ENCODE data around the gene ACADSB. TPM values are rescaled to one million over a fixed set of nuclear protein-coding genes. Genes with fewer than 3 reads are reported as not detected.

ACADSB gene
- total RNA-seq, 1 donor from 2014 or later, result 27.1 TPM

DNA sequence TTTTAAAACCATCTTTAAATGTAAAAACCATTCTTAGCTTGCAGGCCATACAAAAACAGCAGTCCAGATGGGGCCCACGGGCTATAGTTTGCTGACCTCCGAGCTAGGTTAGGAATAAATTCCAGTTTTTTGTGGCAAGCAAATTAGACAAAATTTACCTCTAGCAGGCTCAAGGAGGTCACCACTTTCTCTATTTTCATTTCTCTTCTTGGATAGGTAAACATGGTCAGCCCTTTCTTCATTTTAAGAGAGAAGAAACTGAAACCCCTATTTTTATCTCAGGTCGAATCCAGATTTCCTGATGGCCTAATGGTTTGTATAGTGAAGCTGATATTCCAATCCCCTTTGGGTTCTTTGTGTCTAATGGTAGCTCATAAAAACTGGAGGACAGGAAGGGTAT, 10.9 kb upstream of the ACADSB start:
- H3K4me3 ChIP-seq, result no peak overlapping the region
- TF ChIP-seq, protein P1, sequence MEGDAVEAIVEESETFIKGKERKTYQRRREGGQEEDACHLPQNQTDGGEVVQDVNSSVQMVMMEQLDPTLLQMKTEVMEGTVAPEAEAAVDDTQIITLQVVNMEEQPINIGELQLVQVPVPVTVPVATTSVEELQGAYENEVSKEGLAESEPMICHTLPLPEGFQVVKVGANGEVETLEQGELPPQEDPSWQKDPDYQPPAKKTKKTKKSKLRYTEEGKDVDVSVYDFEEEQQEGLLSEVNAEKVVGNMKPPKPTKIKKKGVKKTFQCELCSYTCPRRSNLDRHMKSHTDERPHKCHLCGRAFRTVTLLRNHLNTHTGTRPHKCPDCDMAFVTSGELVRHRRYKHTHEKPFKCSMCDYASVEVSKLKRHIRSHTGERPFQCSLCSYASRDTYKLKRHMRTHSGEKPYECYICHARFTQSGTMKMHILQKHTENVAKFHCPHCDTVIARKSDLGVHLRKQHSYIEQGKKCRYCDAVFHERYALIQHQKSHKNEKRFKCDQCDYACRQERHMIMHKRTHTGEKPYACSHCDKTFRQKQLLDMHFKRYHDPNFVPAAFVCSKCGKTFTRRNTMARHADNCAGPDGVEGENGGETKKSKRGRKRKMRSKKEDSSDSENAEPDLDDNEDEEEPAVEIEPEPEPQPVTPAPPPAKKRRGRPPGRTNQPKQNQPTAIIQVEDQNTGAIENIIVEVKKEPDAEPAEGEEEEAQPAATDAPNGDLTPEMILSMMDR (IDR thresholded peaks at IDR 0.05), result no peak
- H3K36me3 ChIP-seq, result peaks cover 59% of the 10 kb centered on the region
- DNase-seq (no peak), ATAC-seq (no peak)
- H3K27ac ChIP-seq, result no peak overlapping the region
- no peaks in the 10 kb centered on the region for H3K9me3 ChIP-seq
- peaks cover 7% of the 10 kb centered on the region for H3K4me1 ChIP-seq
- no peaks in the 10 kb centered on the region for H3K27me3 ChIP-seq
- intact Hi-C loops (cut with DNase I), result no loop called here

GRCh38 chr10:122998360-122998917, 10.4 kb upstream of the ACADSB start:
- H3K4me1 ChIP-seq, result peaks cover 7% of the 10 kb centered on the region
- peaks cover 55% of the 10 kb centered on the region for H3K36me3 ChIP-seq
- TF ChIP-seq, protein P1 (IDR thresholded peaks at IDR 0.05), result no peak
- intact Hi-C loops (cut with DNase I), result no loop called here
- H3K27me3 ChIP-seq, result no peaks in the 10 kb centered on the region
- H3K9me3 ChIP-seq, result no peaks in the 10 kb centered on the region
- no peak overlapping the region for H3K27ac ChIP-seq
- ATAC-seq (no peak), DNase-seq (no peak)
- H3K4me3 ChIP-seq, result no peak overlapping the region

DNA sequence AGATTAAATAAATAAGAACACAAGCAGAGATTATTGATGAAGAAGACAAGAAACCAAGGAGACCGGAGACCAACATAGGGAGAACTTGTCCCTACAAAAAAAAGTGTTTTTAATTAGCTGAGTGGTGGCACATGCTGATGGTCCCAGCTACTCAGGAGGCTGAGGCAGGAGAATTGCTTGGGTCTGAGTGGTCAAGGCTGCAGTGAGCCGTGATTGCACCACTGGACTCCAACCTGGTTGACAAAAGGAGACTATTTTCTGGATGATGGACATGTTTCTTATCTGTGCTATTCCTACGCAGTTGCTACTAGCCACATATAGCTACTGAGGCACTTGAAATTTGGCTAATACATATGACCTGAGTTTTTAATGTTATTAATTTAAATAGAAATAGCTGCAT, 9.9 kb upstream of the ACADSB start:
- Histone ChIP-seq H3K4me1 (peaks cover 7% of the 10 kb centered on the region), H3K36me3 (peaks cover 50% of the 10 kb centered on the region), H3K4me3 (no peak overlapping the region), H3K27ac (no peak overlapping the region), H3K27me3 (no peaks in the 10 kb centered on the region), H3K9me3 (no peaks in the 10 kb centered on the region)
- TF ChIP-seq, protein P1 (IDR thresholded peaks at IDR 0.05), result no peak
- no peak for DNase-seq
- no peak for ATAC-seq
- intact Hi-C loops (cut with DNase I), result no loop called here

- no peak for ATAC-seq
- Histone ChIP-seq H3K4me3 (no peak overlapping the region), H3K36me3 (peaks cover 45% of the 10 kb centered on the region), H3K27me3 (no peaks in the 10 kb centered on the region), H3K9me3 (no peaks in the 10 kb centered on the region), H3K4me1 (peaks cover 7% of the 10 kb centered on the region), H3K27ac (no peak overlapping the region)
- no peak for DNase-seq
- TF ChIP-seq, protein P1 (IDR thresholded peaks at IDR 0.05), result no peak
- intact Hi-C loops (cut with DNase I), result no loop called here
Measured at GRCh38 chr10:122999347-122999746, 9.5 kb upstream of the ACADSB start.

DNA sequence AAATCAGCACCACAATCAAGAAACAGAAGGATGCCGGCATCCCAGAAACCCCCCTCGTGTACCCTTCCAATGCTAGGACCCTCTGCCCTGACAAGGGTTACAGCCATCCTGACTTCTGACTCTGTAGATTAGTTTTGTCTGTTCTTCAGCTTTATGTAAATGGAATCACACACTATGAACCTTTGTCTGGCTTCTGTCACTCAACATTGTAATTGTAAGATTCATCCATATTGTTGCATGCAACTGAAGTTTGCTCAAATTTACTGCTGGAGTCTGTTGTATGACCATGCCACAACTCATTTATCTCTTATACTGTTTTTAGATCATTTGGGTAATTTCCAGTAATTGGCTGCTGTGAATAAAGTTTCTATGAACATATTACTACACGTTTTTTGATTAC, 8.7 kb upstream of the ACADSB start:
- Histone ChIP-seq H3K27ac (no peak overlapping the region), H3K4me3 (no peak overlapping the region), H3K36me3 (peaks cover 37% of the 10 kb centered on the region), H3K9me3 (no peaks in the 10 kb centered on the region), H3K27me3 (no peaks in the 10 kb centered on the region), H3K4me1 (peaks cover 7% of the 10 kb centered on the region)
- ATAC-seq, result no peak
- intact Hi-C loops (cut with DNase I), result no loop called here
- TF ChIP-seq, protein P1 (IDR thresholded peaks at IDR 0.05), result no peak
- DNase-seq, result no peak

- intact Hi-C loops (cut with DNase I), result no loop called here
- peaks cover 13% of the 10 kb centered on the region for H3K4me1 ChIP-seq
- TF ChIP-seq, protein P1 (IDR thresholded peaks at IDR 0.05), result no peak
- peaks cover 26% of the 10 kb centered on the region for H3K36me3 ChIP-seq
- H3K9me3 ChIP-seq, result no peaks in the 10 kb centered on the region
- ATAC-seq (no peak), DNase-seq (no peak)
- no peak overlapping the region for H3K4me3 ChIP-seq
- no peak overlapping the region for H3K27ac ChIP-seq
- no peaks in the 10 kb centered on the region for H3K27me3 ChIP-seq
Measured at GRCh38 chr10:123001370-123001769, 7.4 kb upstream of the ACADSB start.

Data from upper lobe of right lung (tissue), 1 donor.